DND-41 (cell line): ENCODE measurements around the gene LCE3B.

Source experiments
- EZH2 ChIP-seq: IDR thresholded peaks from 3 replicates; pipeline ENCODE4 v1.6.1; 2012; ENCODE audit warnings: borderline replicate concordance, low read depth, mild to moderate bottlenecking, moderate library complexity, low read length, inconsistent platforms; ENCODE audit not compliant: severe bottlenecking
- TF ChIP-seq, protein P1 (sequence below): IDR thresholded peaks from 2 replicates; pipeline ENCODE4 v1.5.1; 2012; ENCODE audit warnings: borderline replicate concordance, low read length, moderate library complexity, mild to moderate bottlenecking; ENCODE audit not compliant: poor library complexity, severe bottlenecking; ENCODE audit errors: extremely low read depth

DNA sequence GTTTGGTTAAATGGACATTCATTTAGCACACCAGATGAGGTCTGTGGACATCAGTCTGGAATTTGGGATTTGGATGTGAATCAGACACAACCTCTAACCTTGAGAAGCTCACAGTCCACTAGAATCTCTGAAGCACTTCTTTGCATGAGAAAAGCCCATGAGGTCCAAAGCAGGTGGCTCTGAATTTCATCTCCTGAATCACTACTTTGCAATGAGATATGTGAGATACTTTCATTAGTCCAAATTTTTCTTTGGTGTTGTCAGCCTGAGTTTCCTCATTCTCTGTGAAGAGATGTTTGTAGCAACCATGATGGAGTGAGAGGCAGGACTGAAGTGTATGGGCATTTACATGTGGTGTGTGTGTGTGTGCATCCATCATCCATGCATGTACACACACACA lies 33.0 kb downstream of the LCE3B start:
- TF ChIP-seq, protein P1, sequence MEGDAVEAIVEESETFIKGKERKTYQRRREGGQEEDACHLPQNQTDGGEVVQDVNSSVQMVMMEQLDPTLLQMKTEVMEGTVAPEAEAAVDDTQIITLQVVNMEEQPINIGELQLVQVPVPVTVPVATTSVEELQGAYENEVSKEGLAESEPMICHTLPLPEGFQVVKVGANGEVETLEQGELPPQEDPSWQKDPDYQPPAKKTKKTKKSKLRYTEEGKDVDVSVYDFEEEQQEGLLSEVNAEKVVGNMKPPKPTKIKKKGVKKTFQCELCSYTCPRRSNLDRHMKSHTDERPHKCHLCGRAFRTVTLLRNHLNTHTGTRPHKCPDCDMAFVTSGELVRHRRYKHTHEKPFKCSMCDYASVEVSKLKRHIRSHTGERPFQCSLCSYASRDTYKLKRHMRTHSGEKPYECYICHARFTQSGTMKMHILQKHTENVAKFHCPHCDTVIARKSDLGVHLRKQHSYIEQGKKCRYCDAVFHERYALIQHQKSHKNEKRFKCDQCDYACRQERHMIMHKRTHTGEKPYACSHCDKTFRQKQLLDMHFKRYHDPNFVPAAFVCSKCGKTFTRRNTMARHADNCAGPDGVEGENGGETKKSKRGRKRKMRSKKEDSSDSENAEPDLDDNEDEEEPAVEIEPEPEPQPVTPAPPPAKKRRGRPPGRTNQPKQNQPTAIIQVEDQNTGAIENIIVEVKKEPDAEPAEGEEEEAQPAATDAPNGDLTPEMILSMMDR = no peak
- no peak for TF ChIP-seq EZH2
